CD4-positive, alpha-beta T cell treated with Interleukin-6 at 100 ng/mL for 8 hours (primary cell): ENCODE measurements around the gene CLECL1.
"Not testable (repeated sequence)": the region's sequence is repeated elsewhere in the genome, so short reads cannot be mapped to it uniquely, and the experiment has no call there.

Experiments used
- DNase-seq: peaks from one replicate; pipeline ENCODE4 v3.0.0-alpha.2; 2020; ENCODE audit warnings: mixed read lengths, low spot score

The CLECL1 gene

DNA sequence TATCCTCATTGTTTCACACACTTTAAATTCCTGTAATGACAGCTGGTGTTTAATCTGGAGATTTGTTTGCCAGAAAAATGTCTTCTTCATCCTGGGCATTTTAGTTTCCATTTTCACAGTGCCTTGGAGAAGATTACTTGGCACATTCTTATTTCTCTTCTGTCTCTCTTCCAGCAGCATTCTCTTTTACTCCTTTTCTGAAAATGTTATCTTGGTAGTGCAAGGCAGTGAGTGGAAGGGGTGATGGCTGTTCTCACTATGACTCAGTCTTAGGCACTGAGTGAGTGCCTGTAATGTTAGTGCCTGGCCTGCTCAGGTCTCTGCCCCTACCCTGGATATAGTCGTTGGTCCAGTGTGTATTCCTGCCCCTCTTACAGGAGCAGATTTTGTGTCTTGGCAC lies 13.1 kb downstream of the CLECL1 start:
- no peak for DNase-seq

DNA sequence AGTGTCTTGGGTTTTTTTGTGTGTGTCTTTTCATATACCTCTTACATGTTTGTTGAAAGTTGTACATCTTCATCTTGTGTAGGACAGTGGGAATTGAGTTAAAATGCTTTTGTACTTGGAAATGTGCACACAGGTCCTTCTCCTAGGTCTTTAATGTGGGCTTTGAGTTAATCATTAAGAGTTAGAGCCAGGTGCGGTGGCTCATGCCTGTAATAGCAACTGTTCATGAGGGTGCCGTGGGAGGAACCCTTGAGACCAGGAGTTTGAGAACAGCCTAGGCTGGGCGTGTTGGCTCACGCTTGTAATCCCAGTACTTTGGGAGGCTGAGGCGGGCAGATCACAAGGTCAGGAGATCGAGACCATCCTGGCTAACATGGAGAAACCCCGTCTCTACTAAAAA lies 13.9 kb downstream of the CLECL1 start:
- no peak for DNase-seq

DNA sequence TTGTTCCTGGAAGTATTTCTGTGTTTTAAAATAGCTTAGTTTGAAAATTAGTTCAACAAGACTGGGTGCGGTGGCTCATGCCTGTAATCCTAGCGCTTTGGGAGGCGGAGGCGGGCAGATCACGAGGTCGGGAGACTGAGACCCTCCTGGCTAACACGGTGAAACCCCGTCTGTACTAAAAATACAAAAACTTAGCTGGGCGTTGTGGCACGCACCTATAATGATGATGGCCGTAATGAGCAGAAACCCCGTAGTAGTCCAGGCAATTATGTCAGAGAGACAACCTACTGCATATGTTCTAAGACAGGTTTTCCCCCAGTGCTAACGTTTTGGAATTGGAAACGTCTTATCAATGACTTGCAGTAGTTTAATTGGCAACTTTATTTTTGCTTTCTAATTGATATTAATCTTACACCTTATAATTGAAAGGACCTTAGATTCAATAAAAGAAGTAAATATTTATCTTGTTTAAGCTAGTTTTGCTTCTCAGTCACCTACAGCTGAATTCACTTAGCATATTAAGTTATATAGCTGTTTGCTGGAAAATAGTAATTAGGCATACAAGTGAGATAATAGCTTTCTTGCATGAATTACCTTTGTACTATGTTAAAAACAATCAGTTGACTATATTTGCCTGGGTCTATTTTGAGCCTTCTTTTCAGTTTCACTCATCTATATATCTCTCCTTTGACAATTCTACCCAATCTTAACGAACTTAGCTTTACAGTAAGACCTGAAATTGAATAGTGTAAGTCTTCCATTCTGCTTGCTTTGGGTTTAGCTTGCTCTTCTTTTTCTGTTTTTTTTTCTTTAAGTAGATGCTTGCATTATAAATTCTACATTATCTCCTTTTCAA lies 15.6 kb downstream of the CLECL1 start:
- DNase-seq, result no peak

DNA sequence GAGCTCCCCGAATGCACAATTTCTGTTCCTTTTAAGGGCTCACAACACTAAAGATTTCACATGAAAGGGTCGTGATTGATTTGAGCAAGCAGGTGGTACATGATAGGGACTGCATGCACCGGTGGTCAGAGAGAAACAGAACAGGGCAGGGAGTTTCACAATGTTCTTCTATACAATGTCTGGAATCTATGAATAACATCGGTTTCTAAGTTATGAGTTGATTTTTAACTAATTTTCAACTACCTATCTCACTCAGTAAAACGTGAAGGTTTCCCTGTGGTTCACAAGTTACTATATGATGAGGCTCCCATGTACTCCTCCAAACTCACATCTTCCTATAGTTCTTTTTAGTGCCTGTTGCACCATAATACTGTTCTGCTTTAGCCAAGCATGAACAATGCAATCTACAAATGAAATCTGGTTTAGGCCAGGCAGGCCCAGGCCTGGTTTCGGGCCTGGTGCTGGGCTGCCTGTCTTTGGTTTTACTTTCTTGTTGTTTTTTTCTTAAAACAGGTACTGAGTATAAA lies 19.8 kb downstream of the CLECL1 start:
- not testable (repeated sequence) for DNase-seq

DNA sequence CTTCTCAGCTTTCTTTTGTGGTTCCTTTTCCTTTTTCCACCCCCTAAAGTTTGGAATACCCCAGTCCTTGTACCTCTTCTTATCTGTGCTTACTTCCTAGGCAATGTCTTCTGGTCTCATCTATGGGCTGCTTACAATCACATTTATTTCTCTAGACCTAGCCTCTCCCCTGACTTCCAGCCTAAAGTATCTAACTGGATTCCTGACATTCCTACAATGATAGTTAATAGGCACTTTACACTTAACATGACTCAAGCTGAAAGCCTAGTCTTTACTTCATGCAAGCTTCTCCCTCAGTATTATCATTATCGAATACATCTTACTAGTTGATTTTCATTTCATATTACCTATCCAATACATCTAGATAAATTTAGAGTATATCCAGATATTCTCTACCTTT lies 21.2 kb downstream of the CLECL1 start:
- DNase-seq, result no peak

DNA sequence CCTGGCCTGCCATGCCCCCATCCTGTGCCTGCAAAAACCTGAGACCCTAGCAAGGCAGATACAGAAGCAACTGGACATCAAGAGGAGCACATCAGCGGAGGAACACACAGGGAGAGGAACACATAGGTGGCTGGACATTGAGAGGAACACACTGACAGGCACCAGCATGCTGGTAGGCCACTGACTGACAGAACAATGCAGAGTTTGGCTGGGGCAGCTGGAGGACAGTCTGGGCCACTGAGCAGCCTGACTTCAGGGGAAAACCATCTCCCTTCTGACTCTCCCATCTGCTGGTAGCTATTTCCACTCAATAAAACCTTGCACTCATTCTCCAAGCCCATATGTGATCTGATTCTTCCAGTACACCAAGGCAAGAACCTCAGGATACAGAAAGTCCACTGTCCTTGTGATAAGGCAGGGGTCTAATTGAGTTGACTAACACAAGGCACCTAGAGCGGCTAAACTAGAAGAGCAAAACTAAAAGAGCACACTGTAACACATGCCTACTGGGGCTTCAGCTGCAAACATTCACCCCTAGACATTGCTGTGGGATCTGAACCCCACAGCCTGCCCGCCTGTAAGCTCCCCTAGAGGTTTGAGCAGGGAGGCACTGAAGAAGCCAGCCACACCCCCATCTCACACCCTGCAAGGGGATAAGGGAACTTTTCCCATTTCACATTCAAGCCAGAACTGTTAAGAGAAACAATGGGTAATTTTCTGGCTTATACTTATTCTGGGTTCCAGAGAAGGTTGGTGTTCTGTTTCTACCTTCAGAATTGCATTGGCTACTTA lies 22.1 kb downstream of the CLECL1 start:
- DNase-seq, result no peak

DNA sequence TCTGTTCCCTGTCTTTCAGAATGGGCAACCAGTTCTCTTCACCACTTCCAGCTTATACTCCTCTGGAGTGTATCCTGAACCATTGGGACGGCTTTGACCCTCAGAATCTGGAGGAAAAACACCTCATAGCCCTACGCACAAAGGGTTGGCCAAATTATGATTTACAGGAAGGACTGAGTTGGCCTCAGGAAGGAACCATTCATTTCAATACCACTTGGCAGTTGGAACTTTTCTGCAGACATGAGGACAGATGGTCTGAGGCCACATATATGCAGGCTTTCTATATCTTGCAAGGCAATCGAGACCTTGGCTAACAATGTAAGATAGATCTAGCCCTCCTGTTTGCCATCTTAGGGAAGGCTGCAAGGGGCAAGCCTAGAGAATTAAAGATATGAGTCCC lies 24.0 kb downstream of the CLECL1 start:
- no peak for DNase-seq

DNA sequence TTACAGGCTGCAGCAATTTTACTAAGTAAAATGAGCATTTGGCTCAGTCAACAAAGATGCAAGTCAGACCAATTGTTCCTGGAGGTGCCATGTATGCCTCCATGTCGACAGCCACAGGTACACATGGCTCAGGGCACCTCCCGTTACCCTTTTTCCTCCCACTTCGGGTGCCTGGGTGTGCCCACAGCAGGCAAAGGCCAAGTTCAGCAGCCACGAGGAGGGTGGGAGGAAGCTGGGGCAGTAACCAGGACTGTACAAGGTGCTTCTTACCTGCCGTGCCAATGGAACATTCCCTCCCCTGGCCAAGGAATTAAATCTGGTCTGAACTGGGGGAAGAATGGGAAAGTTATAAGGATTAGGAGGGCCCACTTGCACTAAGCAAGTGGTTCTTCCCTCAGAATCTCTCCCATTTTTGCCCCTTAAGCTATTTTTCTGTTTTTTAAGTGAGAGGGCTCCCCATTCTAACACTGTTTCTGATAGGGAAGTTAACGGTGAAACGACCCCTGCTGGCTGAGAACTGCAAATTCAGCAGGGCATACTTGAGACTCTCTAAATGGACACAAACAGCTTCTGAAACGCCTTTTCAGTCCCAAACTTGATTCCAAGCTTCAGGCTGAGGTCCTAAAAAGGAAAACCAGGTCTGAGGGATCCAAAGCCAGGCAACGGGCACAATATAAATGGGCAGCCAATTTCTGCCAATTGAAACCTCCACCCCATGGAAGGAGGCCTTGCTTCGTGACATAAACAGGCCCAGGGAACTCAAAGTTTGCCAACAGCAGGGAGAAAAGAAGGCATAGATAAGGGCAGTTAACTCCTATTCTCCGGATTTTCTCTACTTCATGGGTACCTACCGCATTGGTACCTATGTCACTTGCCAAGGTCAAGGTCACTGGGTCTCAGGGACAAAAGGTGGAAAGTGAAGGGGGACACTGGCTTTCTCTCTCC lies 24.8 kb downstream of the CLECL1 start:
- peak; percentile 75 for DNase-seq

DNA sequence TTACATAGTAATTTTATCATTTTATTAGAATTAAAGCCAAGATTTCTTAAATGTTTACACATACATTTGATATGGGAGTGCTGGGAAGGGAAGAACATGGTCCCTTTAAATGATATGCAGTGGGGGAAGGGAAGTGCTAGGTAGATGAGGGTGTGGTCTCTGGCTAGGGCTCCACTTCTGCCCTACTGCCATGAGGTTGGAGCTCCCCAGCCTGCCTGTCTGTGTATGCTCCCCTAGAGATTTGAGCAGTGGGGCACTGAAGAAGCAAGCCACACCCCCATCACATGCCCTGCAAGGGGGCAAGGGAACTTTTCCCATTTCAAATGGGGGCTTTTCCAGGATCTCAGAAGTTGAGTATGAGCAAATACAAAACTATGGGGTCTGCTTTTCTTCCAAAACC lies 25.5 kb downstream of the CLECL1 start:
- no peak for DNase-seq

DNA sequence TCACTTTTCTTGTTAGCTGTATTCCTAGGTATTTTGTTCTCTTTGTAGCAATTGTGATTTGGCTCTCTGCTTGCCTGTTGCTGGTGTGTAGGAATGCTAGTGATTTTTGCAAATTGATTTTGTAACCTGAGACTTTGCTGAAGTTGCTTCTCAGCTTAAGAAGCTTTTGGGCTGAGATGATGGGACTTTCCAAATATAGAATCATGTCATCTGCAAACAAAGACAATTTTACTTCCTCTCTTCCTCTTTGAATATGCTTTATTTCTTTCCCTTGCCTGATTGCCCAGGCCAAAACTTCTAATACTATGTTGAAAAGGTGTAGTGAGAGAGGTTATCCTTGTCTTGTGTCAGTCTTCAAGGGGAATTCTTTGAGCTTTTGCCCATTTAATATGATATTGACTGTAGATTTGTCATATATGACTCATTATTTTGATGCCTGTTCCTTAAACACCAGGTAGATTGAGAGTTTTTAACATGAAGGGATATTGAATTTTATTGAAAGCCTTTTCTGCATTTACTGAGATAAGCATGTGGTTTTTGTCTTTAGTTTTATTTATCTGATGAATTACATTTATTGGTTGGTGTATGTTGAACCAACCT lies 26.7 kb downstream of the CLECL1 start:
- DNase-seq, result no peak

DNA sequence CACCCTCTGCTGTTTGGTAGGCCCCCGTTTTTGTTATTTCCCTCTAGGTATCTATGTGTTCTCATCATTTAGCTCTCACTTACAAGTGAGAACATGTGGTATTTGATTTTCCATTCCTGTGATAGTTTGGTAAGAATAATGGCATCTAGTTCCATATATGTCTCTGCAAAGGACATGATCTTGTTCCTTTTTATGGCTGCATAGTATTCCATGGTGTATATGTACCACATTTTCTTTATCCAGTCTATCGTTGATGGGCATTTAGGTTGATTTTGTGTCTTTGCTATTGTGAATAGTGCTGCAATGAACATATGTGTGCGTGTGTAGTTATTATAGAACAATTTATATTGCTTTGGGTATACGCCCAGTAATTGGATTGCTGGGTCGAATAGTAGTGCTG lies 28.3 kb downstream of the CLECL1 start:
- DNase-seq, result not testable (repeated sequence)

DNA sequence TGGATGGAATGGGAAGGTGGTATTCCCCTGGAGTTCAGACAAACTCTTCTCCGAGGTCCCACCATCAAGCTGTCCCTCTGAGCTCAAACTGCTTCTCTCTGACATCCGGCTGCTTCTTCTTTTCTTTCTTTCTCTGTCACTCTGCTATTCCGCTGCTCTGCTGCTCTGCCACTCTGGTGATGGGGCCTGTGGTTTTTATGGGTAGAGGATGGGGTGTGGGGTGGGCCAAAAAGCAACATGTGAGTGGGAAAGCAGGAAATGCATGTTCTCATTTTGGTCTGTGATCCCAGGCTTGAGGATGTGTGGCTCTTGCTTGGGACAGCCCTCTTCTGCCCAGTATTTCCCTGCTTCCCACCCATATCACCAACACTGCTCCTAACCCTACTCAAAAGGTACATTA lies 30.6 kb downstream of the CLECL1 start:
- peak; percentile 69 for DNase-seq

DNA sequence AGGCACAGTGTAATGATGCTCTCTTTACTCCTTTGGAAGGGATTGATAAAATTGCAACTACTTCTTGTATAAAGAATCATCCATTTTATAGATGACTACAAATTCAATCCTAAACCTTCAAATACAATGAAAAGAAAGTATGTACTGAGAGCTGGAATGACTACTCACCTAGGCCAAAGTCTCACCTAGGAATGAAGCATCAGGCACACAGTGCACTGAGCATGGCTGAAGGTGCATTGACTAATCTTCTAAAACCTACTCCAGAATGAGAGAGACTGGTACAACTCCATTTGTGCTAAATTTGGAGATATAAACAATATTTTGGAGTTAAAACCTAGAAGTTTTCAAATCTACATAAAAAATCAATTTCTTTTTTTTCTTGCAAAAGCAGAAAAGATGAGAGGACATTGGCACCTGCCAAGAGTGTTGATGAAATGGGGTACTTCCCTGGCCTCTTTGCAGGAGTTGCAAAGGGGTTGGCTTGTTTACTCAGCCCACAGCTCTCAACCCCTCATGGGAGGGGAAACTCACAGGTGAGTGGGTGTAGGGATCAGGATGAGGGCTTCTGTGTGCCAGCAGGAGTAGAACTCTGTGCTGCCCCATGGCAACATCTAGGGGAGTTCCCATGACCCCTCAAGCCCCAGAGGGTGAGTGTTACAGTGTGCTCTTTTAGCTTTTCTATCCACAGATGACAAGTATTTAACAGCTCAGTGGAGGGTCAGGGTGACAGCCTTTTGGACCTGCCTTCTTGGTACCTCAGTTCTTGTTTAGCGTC lies 31.3 kb downstream of the CLECL1 start:
- peak; percentile 20 for DNase-seq

DNA sequence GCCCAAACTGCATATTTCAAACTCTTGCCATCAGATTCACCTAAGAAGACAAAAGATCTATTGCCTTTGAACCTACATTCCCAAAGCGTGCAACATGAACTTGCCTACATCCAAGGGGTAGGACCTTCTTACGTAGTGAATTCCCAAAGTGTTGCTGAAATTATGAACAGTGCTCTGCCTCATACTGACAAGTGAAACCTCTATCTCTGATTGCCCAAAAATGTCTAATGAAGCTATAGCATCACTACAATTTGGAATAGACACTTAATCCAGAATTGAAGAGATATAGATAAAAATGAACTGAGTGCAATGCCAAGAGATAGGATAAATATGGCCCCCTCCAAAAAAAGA lies 32.3 kb downstream of the CLECL1 start:
- DNase-seq, result no peak

DNA sequence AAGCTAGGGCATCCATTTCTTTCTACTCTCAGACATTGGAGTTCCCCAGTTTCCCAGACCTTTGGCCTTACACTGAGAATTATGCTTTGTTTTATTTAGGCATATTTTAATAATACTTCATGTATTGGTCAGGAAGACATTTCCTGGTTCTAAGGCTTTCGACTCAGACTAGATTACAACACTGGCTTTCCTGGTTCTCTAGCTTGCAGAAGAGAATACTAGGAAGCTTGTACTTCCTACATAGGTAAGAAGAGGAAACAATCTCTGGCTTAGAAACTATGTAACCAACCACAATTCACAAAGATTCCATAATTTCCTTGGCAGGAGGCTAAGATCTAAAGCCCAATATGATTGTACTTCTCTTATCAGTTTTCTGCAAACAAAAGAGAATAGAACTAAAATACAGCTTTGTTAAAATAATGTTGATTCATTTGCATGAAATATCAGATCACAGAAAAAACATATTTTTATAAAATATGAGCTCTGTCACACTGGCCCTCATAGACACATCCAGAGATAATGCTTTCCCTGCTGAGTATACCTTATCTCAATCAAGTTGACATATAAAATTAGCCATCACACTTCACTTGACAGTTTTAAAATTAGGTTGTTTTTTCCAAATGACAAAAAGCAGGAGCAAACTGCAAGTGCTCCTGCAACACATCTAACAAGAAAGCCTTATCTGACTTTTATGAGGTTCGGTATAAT lies 32.8 kb downstream of the CLECL1 start:
- DNase-seq, result no peak

DNA sequence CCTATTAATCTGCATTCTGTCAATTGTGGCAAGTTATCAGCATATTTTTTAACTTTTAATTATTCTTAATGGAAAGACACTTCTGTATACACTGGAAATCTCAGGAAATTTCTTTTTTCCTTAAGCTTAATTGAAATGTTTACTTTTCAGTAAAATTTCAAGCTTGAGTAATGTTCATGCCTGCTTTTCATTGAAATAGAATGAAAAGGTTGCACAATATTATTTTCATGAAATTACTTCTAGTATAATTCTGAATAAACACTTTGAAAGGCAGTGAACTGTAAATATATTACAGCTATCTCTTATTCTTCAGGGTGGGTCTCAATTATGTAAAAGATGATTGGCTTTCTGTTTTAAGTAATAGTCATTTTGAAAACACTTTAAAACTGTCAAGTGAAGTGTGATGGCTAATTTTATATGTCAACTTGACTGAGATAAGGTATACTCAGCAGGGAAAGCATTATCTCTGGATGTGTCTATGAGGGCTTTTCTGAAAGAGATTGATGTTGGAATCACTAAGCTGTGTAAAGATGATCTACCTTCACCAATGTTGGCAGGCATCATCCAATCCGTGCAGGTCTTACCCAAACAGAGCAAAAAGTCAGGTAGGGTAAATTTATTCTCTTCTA lies 33.5 kb downstream of the CLECL1 start:
- DNase-seq, result no peak

DNA sequence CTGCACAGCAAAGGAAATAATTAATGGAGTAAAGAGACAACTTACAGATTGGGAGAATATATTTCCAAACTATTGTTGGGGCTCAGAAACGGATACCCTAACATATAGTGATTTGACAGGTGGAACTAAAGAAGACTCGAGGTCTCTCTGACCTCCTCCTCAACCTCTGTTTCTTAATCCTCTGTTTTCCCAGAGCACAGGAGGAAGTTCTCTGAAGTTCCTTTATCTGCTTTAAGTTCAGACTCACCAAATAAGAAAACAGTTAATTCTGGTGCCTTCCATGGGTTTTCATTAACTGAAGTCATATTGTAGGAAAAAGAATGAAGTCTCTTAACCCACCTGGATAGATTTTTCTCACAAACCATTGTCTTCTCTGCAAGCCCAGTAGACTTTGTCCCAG lies 34.2 kb downstream of the CLECL1 start:
- DNase-seq, result no peak

DNA sequence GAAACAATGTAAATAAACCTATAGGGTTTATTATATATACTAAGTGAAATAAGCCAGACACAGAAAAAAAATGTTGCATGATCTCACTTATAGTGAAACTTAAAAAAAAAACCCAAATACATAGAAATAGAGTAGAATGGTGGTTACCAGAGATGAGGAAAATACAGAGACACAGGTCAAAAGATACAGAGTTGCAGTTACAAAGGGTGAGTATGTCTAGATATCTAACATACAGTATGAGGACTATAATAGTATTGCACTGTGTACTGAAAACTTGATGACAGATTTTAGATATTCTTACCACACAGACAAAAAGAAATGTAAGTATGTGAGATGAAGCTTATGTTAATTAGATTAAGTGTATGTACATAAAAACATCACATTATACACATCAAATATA lies 35.3 kb downstream of the CLECL1 start:
- DNase-seq, result no peak

DNA sequence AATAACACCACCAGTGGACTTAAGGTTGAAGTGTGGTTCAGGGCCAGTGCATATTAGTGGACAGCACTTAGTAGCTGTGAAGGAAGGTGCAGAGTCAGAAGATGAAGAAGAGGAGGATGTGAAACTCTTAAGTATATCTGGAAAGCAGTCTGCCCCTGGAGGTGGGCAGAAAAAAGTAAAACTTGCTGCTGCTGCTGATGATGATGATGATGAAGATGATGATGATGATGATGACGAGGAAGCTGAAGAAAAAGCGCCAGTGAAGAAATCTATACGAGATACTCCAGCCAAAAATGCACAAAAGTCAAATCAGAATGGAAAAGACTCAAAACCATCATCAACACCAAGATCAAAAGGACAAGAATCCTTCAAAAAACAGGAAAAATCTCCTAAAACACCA lies 37.2 kb downstream of the CLECL1 start:
- DNase-seq, result not testable (repeated sequence)

DNA sequence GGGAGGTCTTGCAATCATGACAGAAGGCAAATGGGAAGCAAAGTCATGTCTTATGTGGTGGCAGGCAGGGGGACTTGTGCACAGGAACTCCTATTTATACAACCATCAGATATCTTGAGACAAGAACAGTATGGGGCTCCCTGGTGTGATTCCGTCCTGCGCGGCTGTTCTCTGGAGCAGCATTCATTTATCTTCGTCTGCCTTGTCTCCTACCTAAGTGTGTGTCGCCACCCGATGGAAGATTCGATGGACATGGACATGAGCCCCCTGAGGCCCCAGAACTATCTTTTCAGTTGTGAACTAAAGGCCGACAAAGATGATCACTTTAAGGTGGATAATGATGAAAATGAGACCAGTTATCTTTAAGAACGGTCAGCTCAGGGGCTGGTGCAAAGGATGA lies 37.7 kb downstream of the CLECL1 start:
- DNase-seq, result not testable (repeated sequence)
